RWPE1 (cell line): Measurements from ENCODE around the gene FBXL17.
A peak's percentile ranks its signal among the peaks of the same experiment; 100 is the strongest.

Experiments used
- CTCF ChIA-PET: fragments of 350-600 bp; sonication (Branson Sonifier 250); formaldehyde crosslinking; extraction: SDS; loops from one replicate; lab custom pipeline; 2021; lab: Yijun Ruan, JAX
- POLR2A ChIA-PET: fragments of 400-600 bp; formaldehyde crosslinking; extraction: SDS; loops from one replicate; lab custom pipeline; 2020; ENCODE audit warnings: antibody characterized with exemption; ENCODE audit not compliant: low non-redundant PET; lab: Yijun Ruan, JAX
- DNase-seq: peaks from one replicate; pipeline ENCODE4 v3.0.0; 2012; ENCODE audit warnings: low spot score
- H3K27ac ChIP-seq: fragments of 450-650 bp; 2 replicates; pipeline ENCODE4 v1.5.1; 2017
- CTCF ChIP-seq: fragments of 450-650 bp; conservative IDR thresholded peaks from 2 replicates; pipeline ENCODE4 v1.5.1; 2017; ENCODE audit warnings: low read depth, mild to moderate bottlenecking

FBXL17 gene

GRCh38 chr5:108214857-108215256, 167.0 kb downstream of the FBXL17 start:
- no peak for DNase-seq
- CTCF ChIA-PET: no interaction called here
- H3K27ac ChIP-seq: no peak overlapping the region
- TF ChIP-seq CTCF: no peak
- POLR2A ChIA-PET: no interaction called here

- ChIA-PET CTCF (no interaction called here), POLR2A (no interaction called here)
- DNase-seq: no peak
- no peak for TF ChIP-seq CTCF
- H3K27ac ChIP-seq: no peak overlapping the region
Observed at GRCh38 chr5:108212775-108213346, 169.0 kb downstream of the FBXL17 start.

- CTCF ChIA-PET: no interaction called here
- TF ChIP-seq CTCF: no peak
- H3K27ac ChIP-seq: no peak overlapping the region
- POLR2A ChIA-PET: no interaction called here
- no peak for DNase-seq
Observed at GRCh38 chr5:108206707-108207106, 175.2 kb downstream of the FBXL17 start.

- DNase-seq: no peak
- ChIA-PET CTCF (interaction anchor here (0.6 kb wide), 1 partner anchor 759 kb away, joined by 5 read pairs; no protein-coding TSS in a partner anchor), POLR2A (no interaction called here)
- H3K27ac ChIP-seq: no peak overlapping the region
- TF ChIP-seq CTCF: no peak
Observed at GRCh38 chr5:108201721-108202120, 180.2 kb downstream of the FBXL17 start.

- DNase-seq: no peak
- TF ChIP-seq CTCF: no peak
- ChIA-PET CTCF (no interaction called here), POLR2A (no interaction called here)
- no peak overlapping the region for H3K27ac ChIP-seq
Observed at GRCh38 chr5:108196276-108196675, 185.6 kb downstream of the FBXL17 start.

GRCh38 chr5:108193021-108193795, 188.7 kb downstream of the FBXL17 start:
- CTCF ChIA-PET: no interaction called here
- POLR2A ChIA-PET: no interaction called here
- H3K27ac ChIP-seq: no peak overlapping the region
- no peak for TF ChIP-seq CTCF
- DNase-seq: peak; percentile 31
